Stimulated activated CD8-positive, alpha-beta memory T cell treated with anti-CD3 and anti-CD28 coated beads, Interleukin-7, amount 100 ng/mL, for 24 hours (primary cell): Measurements from ENCODE around the gene IRX2.

Experiments
- DNase-seq: peaks from one replicate; pipeline ENCODE4 v3.0.0-alpha.2; 2020; ENCODE audit warnings: low read depth

IRX2 gene

GRCh38 chr5:2714026-2714425 is 37.5 kb downstream of the IRX2 start:
- DNase-seq, result no peak

DNA sequence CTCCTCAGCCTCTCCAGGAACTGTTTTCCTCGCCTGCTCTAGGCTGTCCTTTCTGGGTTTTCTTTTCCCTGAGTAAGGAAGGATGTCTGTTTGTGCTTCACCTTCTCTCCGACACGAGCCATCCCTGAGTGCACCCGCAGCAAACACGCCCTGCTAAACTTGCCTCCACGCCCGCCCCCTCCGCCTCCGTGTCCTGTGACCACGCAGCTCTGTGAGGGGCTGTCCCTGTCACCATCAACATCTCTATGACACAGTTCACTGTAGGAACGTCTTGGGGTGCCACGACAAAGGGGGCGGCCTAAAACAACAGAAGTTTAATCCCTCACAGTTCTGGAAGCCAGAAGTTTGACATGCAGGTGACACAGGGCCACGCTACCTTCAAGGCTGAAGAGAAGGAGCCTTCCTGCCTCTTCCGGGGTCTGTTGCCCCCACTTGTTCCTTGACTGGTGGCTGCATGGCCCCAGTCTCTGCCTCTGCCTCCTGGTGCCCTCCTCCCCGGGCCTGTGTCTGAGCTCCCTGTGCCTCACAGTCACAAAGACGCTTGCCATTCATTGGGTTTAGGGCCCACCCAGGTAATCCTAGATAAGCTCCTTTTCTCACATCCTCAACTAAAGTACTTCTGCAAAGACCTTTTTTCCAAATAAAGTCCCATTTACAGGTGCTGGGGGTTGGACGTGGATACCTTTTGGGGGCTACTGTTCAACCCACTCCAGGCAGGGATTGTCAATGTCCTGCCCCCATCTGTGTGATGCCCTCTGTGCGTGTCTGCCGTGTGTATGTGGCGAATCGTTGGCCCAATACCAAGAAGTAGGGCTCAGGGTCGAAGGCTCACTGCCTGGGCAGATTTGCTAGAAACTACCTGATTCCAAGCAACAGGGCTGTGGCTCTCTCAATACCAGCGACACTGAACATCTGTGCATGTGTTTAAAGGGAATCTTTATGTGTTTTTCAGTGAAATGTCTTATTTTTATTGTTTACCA is 39.7 kb downstream of the IRX2 start:
- DNase-seq, result no peak

- no peak for DNase-seq
These were observed 40.6 kb downstream of the IRX2 start for GRCh38 chr5:2710910-2711309.

DNA sequence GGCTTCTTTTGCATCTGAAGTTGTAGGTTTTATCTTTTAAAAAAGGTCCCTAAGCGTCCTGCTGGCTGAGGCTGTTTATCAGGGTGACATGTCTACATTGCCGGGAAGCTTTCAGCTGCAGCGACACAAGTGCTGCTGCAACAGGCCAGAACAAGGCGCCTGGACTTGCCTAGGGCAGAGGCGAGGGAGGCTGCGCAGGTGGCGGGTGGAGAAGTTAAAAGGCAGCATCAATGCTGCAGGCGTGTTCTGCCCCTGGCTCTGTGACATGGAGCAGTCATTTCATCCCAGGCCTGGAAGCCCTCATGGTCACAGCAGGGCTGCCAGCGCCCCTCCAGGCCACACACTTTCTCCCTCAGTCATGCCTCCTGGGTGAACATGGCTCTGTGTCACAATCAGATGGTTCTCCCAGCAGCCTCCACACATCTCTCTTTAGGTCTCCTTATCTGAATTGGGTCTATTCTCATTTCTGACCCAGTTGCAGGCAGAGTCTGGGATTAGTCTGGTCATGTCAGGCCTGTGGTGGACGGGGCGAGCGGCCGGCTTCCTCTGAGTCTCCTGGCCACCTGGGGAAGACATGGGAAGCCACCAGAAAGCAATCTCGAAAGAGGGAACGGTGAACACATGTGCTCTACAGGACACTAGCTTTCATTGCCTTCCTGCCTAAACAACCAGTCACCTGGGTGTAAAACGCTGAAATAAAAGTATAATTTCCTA is 41.3 kb downstream of the IRX2 start:
- no peak for DNase-seq

- DNase-seq, result no peak
These were observed 42.7 kb downstream of the IRX2 start for GRCh38 chr5:2708751-2709150.

- no peak for DNase-seq
These were observed 43.3 kb downstream of the IRX2 start for GRCh38 chr5:2708132-2708531.

DNA sequence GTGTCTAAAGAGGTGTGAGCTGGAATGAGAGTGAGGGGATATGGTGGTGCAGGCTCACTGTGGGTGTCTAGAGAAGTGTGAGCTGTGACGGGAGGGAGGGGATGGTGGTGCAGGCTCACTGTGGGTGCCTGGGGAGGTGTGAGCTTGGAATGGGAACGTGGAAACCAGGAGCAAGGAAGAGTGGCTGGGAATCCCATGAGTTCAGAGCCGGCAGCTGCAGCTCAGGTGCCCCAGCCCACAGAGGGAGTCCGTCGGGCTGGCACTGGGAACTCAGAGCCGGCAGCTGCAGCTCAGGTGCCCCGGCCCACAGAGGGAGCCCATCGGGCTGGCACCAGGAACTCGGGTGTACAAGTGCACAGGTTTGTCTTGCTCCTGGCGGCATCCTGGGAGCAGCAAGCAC is 45.6 kb downstream of the IRX2 start:
- DNase-seq, result no peak

DNA sequence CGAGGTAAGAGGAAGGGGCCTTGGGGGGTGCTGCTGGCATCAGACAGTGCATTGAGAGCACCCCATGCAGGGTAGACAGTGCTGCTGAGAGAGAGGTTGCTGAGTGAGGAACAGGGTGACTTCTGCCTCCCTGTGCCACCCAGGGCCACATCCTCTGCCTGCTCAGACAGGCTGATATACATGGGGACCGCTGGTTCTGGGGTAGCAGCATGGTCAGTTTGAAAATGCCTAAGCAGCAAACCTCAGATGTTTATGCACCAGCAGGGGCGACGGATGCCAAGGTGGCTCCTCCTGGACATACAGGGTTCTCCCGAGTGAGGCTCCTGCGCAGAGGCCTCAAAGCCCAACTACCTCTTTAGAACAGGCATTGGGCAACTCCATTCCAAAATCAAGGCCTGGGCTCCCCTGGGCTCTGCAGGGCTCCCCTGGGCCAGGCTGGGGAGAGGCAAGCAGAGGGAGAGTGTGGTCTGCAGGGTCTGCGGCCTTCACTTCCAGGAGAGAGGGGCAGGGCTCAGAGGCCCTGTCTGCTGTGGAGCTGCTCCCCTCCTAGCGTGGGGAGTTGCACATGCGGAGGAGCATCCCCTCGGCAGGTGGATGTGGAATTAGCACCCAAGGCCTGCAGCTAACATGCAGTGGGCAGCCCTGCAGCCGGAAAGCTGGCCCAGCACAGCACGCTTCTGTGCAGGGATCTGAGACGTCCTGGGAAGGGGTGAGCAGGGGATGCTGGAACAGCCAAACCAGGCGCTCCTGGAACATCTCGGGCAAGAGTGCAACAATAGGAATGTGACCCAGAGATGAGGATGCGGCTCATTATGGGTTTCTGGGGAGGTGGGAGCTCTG is 46.5 kb downstream of the IRX2 start:
- DNase-seq, result no peak

- no peak for DNase-seq
These were observed 47.4 kb downstream of the IRX2 start for GRCh38 chr5:2704111-2704510.

DNA sequence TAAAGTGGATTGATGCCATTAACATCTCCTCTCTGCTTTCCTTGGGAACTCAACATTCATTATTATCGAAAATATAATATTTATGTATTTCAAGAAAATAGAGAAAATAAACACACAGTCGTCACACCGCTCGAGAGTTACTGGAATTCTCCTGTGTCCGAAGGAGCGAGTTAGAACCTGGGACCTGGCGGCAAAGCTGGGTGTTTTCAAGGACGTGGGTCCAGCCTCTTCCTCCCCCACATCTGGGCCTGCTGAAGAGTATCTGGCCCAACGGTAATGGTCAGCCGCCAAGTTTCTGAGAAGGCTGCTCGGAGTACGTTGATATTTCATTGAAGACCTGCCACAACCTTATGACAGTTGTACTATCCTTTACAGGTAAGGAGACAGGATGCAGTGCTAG is 47.9 kb downstream of the IRX2 start:
- no peak for DNase-seq

GRCh38 chr5:2703041-2703440 is 48.4 kb downstream of the IRX2 start:
- DNase-seq, result no peak

DNA sequence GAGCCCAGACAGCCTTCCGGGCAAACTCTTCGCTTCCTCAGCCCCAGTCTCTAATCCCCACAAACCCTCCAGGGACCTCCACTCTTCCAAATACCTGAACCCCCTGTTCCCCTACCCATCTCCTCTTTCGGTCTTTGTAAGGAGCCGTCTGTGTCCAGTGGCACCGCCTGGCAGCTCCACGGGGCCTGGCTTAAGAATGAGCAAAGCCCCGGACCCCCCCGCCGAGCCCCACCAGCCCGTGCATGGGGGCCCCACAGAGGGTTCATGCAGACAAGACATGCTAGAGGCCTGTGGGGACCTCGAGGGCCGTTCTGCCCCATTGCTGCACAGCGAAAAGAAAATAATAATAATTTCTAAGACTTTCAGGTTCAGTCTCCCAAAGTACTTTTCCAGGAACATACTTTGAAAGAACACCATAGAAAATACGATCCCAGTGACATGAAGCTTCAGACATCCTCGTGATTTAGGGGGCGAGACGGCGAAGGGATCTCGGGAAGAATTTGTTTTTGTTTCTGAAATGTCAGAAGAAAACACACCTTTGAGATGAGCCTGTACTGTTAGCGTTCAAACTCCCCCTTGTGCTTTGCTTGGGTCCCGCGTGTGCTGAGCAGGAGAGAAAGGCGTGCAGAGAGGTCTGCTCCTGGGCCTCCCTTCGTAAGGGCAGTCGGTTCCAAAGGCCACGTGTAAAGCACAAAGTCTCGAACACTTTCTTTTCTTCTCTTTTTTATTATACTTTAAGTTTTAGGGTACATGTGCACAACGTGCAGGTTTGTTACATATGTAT is 49.2 kb downstream of the IRX2 start:
- DNase-seq, result no peak

DNA sequence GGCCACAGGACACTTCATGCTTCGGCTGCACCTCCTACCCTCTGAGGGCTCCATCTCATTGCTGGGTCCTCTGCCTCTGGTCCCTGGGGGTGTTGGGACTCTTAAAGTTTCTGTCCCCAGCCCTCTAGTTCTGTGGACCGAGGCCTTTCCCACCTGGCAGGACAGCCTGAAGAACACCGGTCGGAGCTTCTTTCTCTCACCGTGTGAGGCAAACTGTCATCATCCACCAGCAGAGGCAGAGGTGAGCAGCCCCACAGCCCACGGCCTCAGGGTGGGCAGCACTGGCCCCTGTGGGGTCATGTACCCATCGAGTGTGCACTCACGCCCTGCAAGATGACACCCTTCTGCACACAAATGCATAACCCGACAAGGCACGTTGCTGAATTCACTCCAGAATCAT is 49.9 kb downstream of the IRX2 start:
- no peak for DNase-seq

DNA sequence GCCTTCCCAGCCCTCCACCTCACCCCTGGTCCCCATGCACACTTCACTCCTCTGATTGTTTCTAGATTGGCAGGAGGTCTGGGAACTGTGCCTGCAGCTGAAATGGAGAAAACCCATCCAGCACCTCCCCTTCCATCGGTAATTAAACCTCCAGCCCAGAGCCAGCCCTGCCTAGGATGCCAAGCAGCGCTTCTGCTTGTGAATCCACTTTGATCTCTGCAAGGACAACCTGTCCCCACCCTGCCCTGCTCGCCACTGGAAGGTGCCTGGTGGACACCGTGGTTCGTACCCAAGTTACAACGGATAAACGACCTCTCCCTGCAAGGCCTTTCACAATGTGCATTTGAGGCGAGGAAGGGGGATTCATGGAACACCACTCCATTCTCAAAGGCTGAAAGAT is 50.6 kb downstream of the IRX2 start:
- no peak for DNase-seq

DNA sequence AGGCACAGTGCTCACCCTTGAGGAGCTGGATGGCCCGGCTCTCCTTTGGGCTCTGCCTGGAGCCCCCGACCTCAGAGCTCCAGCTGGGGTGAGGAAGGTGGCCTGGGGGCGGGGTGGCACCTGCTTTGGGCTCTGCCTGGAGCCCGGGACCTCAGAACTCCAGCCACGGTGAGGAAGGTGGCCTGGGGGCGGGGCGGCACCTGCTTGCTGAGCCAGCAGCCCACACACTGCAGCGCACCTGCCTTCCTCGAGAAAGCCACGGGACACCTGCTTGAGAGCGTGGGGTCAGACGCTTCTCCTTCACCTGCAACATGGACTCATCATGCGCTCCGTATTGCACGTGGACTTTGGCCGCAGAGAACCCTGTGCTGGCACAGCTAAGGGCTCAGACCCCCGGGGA is 51.8 kb downstream of the IRX2 start:
- no peak for DNase-seq

- DNase-seq, result no peak
These were observed 52.2 kb downstream of the IRX2 start for GRCh38 chr5:2699231-2699630.

DNA sequence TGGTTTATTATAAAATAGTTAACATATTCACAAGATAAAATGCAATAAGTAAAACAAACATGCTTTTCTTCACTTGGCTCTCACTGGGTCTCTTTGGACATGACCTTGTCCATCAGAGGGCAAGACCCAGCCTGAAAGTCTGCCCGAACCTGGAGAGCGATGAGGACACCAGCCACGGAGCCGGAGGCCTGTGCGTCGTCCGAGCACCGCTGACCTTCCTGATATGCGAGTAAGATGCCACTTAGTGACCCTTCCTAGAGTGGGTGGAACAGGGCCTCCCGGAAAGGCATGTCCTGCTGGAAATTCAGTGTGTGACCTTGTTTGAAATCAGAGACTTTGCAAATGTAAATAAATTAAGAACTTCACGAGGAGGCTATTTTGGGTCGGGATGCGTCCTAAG is 52.9 kb downstream of the IRX2 start:
- DNase-seq, result no peak

- no peak for DNase-seq
These were observed 53.9 kb downstream of the IRX2 start for GRCh38 chr5:2697446-2698200.

DNA sequence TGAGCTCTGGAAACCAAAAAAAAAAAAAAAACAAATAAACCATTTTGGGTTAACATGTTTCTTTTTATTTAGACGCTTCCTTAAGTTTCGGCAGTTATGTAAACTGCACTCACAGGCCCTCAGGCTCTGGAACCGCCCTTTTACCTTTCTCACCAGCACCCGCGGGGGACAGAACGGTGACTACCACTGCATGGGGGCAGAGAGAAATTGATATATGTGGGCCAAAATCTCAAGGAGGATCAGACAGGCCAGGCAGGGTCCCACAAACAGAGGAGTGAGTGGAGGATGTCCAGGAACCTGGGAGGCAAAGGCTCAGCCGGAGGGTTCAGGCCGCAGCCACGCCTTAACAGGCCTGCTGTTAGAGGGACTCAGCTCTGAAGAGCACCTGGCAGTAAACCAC is 54.4 kb downstream of the IRX2 start:
- DNase-seq, result no peak
